Kidney capillary endothelial cell (primary cell): ENCODE results near the gene CCDC27.

ENCODE experiments used
- DNase-seq: peaks from one replicate; pipeline ENCODE4 v3.0.0-alpha.2; 2018; ENCODE audit warnings: low spot score

Gene CCDC27

GRCh38 chr1:3718764-3719163 is 33.5 kb upstream of the CCDC27 start:
- no peak for DNase-seq

- no peak for DNase-seq
These were observed 30.2 kb upstream of the CCDC27 start for GRCh38 chr1:3721955-3722465.

GRCh38 chr1:3722846-3723245 is 29.4 kb upstream of the CCDC27 start:
- DNase-seq, result no peak

GRCh38 chr1:3724416-3725030 is 27.7 kb upstream of the CCDC27 start:
- peak; percentile 52 for DNase-seq

GRCh38 chr1:3725366-3725765 is 26.9 kb upstream of the CCDC27 start:
- no peak for DNase-seq

GRCh38 chr1:3727042-3727824 is 25.0 kb upstream of the CCDC27 start:
- DNase-seq, result no peak

- DNase-seq, result no peak
These were observed 24.1 kb upstream of the CCDC27 start for GRCh38 chr1:3727825-3728776.

GRCh38 chr1:3729594-3730542 is 22.4 kb upstream of the CCDC27 start:
- no peak for DNase-seq

GRCh38 chr1:3730543-3731247 is 21.6 kb upstream of the CCDC27 start:
- no peak for DNase-seq

- no peak for DNase-seq
These were observed 20.4 kb upstream of the CCDC27 start for GRCh38 chr1:3731583-3732433.

- no peak for DNase-seq
These were observed 19.7 kb upstream of the CCDC27 start for GRCh38 chr1:3732434-3733093.

- DNase-seq, result no peak
These were observed 19.0 kb upstream of the CCDC27 start for GRCh38 chr1:3733094-3733882.

- DNase-seq, result no peak
These were observed 18.2 kb upstream of the CCDC27 start for GRCh38 chr1:3733883-3734589.

GRCh38 chr1:3734602-3735001 is 17.6 kb upstream of the CCDC27 start:
- DNase-seq, result no peak

GRCh38 chr1:3735027-3735681 is 17.1 kb upstream of the CCDC27 start:
- DNase-seq, result no peak

GRCh38 chr1:3735688-3736087 is 16.6 kb upstream of the CCDC27 start:
- no peak for DNase-seq

GRCh38 chr1:3736131-3736561 is 16.1 kb upstream of the CCDC27 start:
- no peak for DNase-seq
